ENCODE results near the gene ZER1. TPM values are rescaled to one million over a fixed set of nuclear protein-coding genes. Genes with fewer than 3 reads are reported as not detected.

The ZER1 gene
- 8.7 to 18.4 TPM (median 15.1 TPM) in 5 replicates for total RNA-seq (2022; extraction: Qiagen RNA extraction; ENCODE audit: low read depth)

GRCh38 chr9:128771745-128772519, at the start of gene ZER1:
ZER1 (minus strand) TSS chr9:128771927; CDS start chr9:128755565, 16,362 bp downstream.

GRCh38 chr9:128818099-128818838, 46.5 kb upstream of the ZER1 start, which contains the start of gene ENDOG:
ENDOG (plus strand) TSS chr9:128818500; CDS start chr9:128818685, 185 bp downstream.

GRCh38 chr9:128786681-128787601, 15.2 kb upstream of the ZER1 start, which contains the start of gene TBC1D13:
TBC1D13 (plus strand) TSS chr9:128787253; CDS start chr9:128787354, 101 bp downstream.

GRCh38 chr9:128723866-128724743, 47.6 kb downstream of the ZER1 start, which contains the start of gene ZDHHC12:
ZDHHC12 (minus strand) TSS chr9:128724127; CDS start chr9:128724093, 34 bp downstream.

GRCh38 chr9:128702445-128702948, 69.2 kb downstream of the ZER1 start, which contains the start of gene PKN3:
PKN3 (plus strand) TSS chr9:128702503; CDS start chr9:128702916, 413 bp downstream.

GRCh38 chr9:128688501-128689292, 83.0 kb downstream of the ZER1 start, which contains the start of gene SET:
SET (plus strand) TSS chr9:128689222; CDS start chr9:128689583, 361 bp downstream.

Other genes with a start within 250 kb of the ZER1 start
- 121 to 167 TPM (median 157 TPM) in 5 replicates for gene SPTAN1, start 219.3 kb downstream of the ZER1 start, total RNA-seq (2022; extraction: Qiagen RNA extraction; ENCODE audit: low read depth)
- 71.7 to 143 TPM (median 132 TPM) in 5 replicates for gene DYNC2I2, start 115.1 kb downstream of the ZER1 start, total RNA-seq (2022; extraction: Qiagen RNA extraction; ENCODE audit: low read depth)
- gene SET, start 82.7 kb downstream of the ZER1 start, total RNA-seq (2022; extraction: Qiagen RNA extraction; ENCODE audit: low read depth), result 388 to 686 TPM (median 407 TPM) in 5 replicates
- gene PKN3, start 69.4 kb downstream of the ZER1 start, total RNA-seq (2022; extraction: Qiagen RNA extraction; ENCODE audit: low read depth), result 12.3 to 20.6 TPM (median 18.0 TPM) in 5 replicates
- gene ZDHHC12, start 47.8 kb downstream of the ZER1 start, total RNA-seq (2022; extraction: Qiagen RNA extraction; ENCODE audit: low read depth), result 49.6 to 96.9 TPM (median 93.3 TPM) in 5 replicates
- gene TBC1D13, start 15.3 kb upstream of the ZER1 start, total RNA-seq (2022; extraction: Qiagen RNA extraction; ENCODE audit: low read depth), result 17.6 to 23.5 TPM (median 21.1 TPM) in 5 replicates
- 12.2 to 33.5 TPM (median 32.5 TPM) in 5 replicates for gene ENDOG, start 46.6 kb upstream of the ZER1 start, total RNA-seq (2022; extraction: Qiagen RNA extraction; ENCODE audit: low read depth)
- 24.0 to 44.2 TPM (median 37.4 TPM) in 5 replicates for gene SPOUT1, start 57.9 kb upstream of the ZER1 start, total RNA-seq (2022; extraction: Qiagen RNA extraction; ENCODE audit: low read depth)
- 8.1 to 10.6 TPM (median 10.2 TPM) in 5 replicates for gene KYAT1, start 110.0 kb upstream of the ZER1 start, total RNA-seq (2022; extraction: Qiagen RNA extraction; ENCODE audit: low read depth)
- gene LRRC8A, start 110.2 kb upstream of the ZER1 start, total RNA-seq (2022; extraction: Qiagen RNA extraction; ENCODE audit: low read depth), result 46.3 to 82.4 TPM (median 75.0 TPM) in 5 replicates
- gene PHYHD1, start 149.1 kb upstream of the ZER1 start, total RNA-seq (2022; extraction: Qiagen RNA extraction; ENCODE audit: low read depth), result not detected in 5 replicates
- gene DOLK, start 175.7 kb upstream of the ZER1 start, total RNA-seq (2022; extraction: Qiagen RNA extraction; ENCODE audit: low read depth), result 21.5 to 40.3 TPM (median 38.2 TPM) in 5 replicates
- gene NUP188, start 175.8 kb upstream of the ZER1 start, total RNA-seq (2022; extraction: Qiagen RNA extraction; ENCODE audit: low read depth), result 27.7 to 46.1 TPM (median 42.7 TPM) in 5 replicates

All from A549 treated with ZK216348 at 1 μM for 4 hours (cell line).